Adrenal gland (tissue), 5 donors: Measurements from ENCODE around the gene MISP.
A peak's percentile ranks its signal among the peaks of the same experiment; 100 is the strongest.

Experiments used
- CTCF ChIP-seq, 6 experiments: fragments of 450-650 bp in 4 of 6; fragments of 200-600 bp in 2 of 6; sonication (generic) in 1 of 6; IDR thresholded peaks; 1 replicate in 5 of 6; 2 replicates in 1 of 6; pipeline versions ENCODE4 v1.5.1 to v1.8.0; 2016 to 2021; ENCODE audit warnings: antibody characterized with exemption in 6 of 6, mild to moderate bottlenecking in 2 of 6, moderate library complexity in 1 of 6
- POLR2A ChIP-seq, 2 donors: fragments of 450-650 bp; IDR thresholded peaks; one replicate each; pipeline ENCODE4 v1.6.1; 2017; ENCODE audit warnings: antibody characterized with exemption in 2 of 2, mild to moderate bottlenecking in 2 of 2, moderate library complexity in 1 of 2
- donor health status: DM: no; HTN: no; CAD: no.

GRCh38 chr19:799076-799881 is 48.4 kb downstream of the MISP start:
- TF ChIP-seq CTCF (IDR thresholded peaks at IDR 0.05) (peak in 1 of 6 experiments; percentile 7), POLR2A (IDR thresholded peaks at IDR 0.05) (no peak)
